NCI-H748 (cell line): ENCODE results near the gene PFN4.
A peak's percentile ranks its signal among the peaks of the same experiment; 100 is the strongest.

ENCODE experiments used
- DNase-seq: peaks from one replicate; lab custom pipeline; 2025; ENCODE audit not compliant: unreplicated experiment; lab: John Stamatoyannopoulos, UW

The PFN4 gene

GRCh38 chr2:24080701-24081100 is 42.4 kb downstream of the PFN4 start:
- DNase-seq: no peak

- DNase-seq: no peak
These were observed 45.3 kb downstream of the PFN4 start for GRCh38 chr2:24077879-24078278.

DNA sequence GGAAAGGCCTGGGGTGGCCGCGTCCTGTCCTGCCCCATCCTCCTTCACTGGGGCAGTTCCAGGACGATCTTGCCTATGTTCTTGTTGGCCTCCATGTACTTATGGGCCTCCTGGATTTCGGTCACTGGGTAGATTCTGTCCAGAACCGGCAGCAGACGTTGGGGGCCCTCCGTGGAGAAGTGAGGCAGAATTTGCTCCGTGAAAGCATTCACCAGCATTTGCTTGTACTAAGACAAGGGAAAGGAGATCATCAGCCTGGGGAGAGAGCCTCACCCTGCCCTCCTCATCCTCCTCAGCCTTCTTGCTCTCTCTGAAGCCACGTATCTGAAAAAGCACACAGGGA is 45.6 kb downstream of the PFN4 start:
- no peak for DNase-seq

DNA sequence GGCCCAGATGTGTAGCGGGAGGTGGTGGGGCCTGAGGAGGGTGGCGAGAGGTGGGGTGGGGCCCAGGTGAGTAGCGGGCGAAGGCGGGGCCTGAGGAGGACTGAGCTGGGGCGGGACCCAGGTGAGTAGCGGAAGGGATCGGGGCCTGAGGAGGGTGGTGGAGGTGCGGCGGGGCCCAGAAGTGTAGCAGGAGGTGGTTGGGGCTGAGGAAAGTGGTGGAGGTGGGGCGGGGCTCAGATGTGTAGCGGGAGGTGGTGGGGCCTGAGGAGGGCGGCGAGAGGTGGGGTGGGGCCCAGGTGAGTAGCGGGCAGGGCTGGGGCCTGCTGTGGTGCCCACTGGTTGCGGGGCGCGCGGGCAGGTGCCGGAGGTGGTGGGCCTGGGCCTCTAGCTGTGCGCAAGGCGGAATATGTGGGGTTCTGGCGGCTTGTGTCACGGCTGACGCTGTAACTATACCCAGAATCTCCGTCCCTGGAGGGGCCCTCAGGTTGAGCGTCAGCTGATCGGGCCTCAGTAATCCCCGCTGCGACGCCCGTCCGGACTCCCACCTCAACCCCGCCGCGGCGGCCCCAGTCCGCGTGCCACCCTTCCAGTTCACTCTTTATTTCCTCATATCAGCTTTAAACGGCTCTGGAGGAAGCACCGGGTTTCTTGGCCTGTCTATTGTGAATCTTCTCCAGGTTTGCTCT is 46.1 kb downstream of the PFN4 start:
- DNase-seq: no peak

DNA sequence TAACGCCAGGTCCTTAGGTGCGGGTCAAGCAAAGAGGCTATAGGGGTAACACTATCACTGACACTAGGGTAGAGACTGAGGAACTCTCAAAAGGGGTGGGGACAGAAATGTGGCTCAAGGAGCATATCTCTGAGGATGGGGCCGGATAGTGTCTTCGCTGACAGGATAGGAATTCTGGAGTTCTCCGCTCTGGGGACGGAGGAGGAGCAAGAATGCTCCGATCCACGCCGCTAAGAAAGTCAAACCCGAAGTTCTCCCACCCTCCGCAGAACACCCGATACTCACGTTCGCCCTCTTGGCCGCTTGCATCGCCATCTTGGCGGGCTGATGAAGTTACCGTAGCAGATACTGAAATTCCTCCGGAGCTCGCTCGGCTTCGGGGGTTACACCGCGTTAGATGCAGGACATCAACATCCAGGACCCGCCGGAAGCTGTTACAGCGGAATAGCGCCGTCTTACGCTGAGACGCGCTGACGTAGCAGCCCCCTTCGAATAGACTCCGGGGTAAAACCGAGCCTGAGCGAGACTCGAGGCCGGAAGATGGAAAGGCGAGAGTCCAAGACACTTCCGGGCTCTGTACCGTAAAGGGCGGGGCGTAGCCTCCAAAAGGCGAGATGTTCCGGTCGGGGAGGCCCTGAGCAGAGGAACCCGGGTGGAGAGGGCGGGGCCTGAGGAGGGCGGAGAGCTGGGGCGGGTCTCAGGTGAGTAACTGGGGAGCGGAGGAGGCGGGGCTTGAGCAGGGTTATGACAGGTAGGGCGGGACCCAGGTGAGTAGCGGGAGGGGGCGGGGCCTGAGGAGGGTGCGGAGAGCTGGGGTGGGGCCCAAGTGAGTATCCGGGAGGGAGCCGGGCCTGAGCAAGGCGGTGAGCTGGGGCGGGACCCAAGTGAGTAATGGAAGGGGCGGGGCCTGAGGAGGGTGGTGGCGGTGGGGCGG is 47.0 kb downstream of the PFN4 start, which contains the start of gene SF3B6:
TSS of gene SF3B6 (minus strand) at position 412 of the 934 bp plus-strand sequence. CDS start at position 315, 97 bp downstream.
- peak; percentile 100 for DNase-seq

DNA sequence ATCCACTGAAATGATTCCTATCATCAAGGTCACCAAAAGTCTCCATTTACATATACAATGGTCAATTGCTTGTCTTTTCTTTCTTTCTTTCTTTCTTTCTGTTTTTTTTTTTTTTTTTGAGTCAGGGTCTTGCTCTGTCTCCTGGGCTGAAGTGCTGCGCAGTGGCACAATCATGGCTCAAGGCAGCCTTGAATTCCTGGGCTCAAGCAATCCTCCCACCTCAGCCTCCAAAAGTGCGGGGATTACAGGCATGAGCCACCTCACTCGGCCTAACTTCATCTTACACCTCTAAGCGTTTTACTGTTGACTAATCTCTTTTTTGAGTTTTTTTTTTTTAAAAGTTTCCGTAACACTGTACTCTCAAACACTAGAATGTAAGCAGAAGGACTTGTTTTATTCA is 47.9 kb downstream of the PFN4 start:
- DNase-seq: no peak

- no peak for DNase-seq
These were observed 49.3 kb downstream of the PFN4 start for GRCh38 chr2:24073816-24074215.

DNA sequence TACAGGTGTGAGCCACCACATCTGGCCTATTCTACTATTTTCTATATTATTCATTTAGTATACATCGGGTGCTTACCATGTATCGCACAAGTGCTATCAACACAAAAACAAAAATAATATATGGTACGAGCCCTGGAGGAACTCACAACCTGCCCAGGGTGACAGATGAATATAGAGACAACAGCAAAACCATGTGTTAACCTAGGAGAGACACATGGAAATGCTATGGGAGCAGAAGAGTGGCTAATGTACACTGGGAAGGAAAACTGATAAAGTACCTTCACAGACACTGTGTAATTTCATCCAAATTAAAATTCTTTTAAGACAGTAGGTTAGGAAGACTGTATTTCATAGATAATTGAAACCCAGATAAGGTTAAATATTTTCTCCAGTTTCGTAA is 50.9 kb downstream of the PFN4 start:
- no peak for DNase-seq

DNA sequence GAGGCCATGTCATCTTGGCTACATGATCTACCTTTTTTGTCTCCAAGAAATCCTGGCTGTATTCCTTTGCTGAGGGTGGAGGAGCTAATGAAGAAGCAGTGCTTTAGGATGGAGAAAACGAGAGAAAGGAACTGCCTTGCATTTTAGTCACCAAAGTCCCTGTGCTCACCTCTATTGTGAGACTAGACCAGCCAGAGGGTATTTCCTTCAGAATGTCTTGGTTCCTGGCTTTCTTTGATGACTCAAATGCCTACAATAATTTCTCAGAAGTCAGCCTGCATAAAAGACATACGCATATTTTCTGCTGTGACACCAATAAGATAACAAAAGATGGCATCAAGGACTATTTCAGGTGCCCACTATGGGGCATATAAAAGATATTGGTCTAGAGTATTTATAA is 57.8 kb downstream of the PFN4 start:
- no peak for DNase-seq
